Measurements from ENCODE around the gene NFE2.

The NFE2 gene

GRCh38 chr12:54246011-54246641 is 54.7 kb downstream of the NFE2 start:
- no peak for DNase-seq
